ENCODE results near the gene PEMT. TPM values are rescaled to one million over a fixed set of nuclear protein-coding genes. Genes with fewer than 3 reads are reported as not detected.

PEMT gene
- total and polyA plus RNA-seq, 2 of the 4 experiments (the other 2 are of a cell fraction), result 23.3 to 49.5 TPM

- Histone ChIP-seq H3K4me2 (ENCODE audit: low read depth, low read length) (no peak overlapping the region), H3K9me3 (ENCODE audit: control insufficient read depth, insufficient read depth, low read length) (no peaks in the 10 kb centered on the region), H3K23ac (ENCODE audit: low read depth, low read length) (no peak overlapping the region), H4K5ac (ENCODE audit: low read depth, low read length) (no peak overlapping the region), H4K8ac (ENCODE audit: low read depth in 2 of 2, low read length in 2 of 2) (no peak overlapping the region), H2AFZ (replicated peaks; ENCODE audit: low read length, poor library complexity) (no peak overlapping the region), H3K4me3 (ENCODE audit: insufficient read depth, low read depth, low read length) (no peak overlapping the region), H3K36me3 (ENCODE audit: control insufficient read depth, insufficient read depth, low read length) (no peaks in the 10 kb centered on the region), H3K27me3 (ENCODE audit: control insufficient read depth, insufficient read depth, low read length) (no peaks in the 10 kb centered on the region), H2BK5ac (ENCODE audit: low read depth, low read length, poor library complexity, severe bottlenecking) (no peak overlapping the region), H3K9me1 (ENCODE audit: insufficient read depth, low read length) (no peaks in the 10 kb centered on the region; the same call in 1 of the 2 replicates), H4K91ac (ENCODE audit: insufficient read depth, low read depth, low read length) (no peak overlapping the region), H3K56ac (ENCODE audit: extremely low read depth, insufficient read depth, low read length) (no peak overlapping the region), H2BK20ac (ENCODE audit: low read depth, low read length) (no peak overlapping the region), H3K9ac (ENCODE audit: low read depth, low read length) (no peak overlapping the region), H3K14ac (replicated peaks; ENCODE audit: low read depth, low read length) (no peak overlapping the region), H3K4me1 (ENCODE audit: control insufficient read depth, insufficient read depth, low read length) (peaks cover 2% of the 10 kb centered on the region; the same call in 1 of the 2 replicates), H2AK9ac (replicated peaks; ENCODE audit: low read depth, low read length, poor library complexity) (no peak overlapping the region), H4K20me1 (ENCODE audit: insufficient read depth, low read length) (peaks cover 18% of the 10 kb centered on the region; the same call in 1 of the 2 replicates), H2BK120ac (ENCODE audit: low read depth, low read length) (no peak overlapping the region), H2AK5ac (ENCODE audit: low read depth, low read length) (no peak overlapping the region), H3K18ac (ENCODE audit: low read depth, low read length) (no peak overlapping the region), H3K4ac (ENCODE audit: low read depth, low read length) (no peak overlapping the region), H2BK15ac (ENCODE audit: low read depth, low read length) (no peak overlapping the region), H3K79me1 (ENCODE audit: low read depth in 1 of 2, low read length in 2 of 2) (no peaks in the 10 kb centered on the region; a peak in 1 of 4 replicates), H3K27ac (ENCODE audit: insufficient read depth, low read length) (no peak overlapping the region)
- ChIA-PET POLR2A (ENCODE audit: unreplicated experiment) (no interaction called here), CTCF (interaction anchor here (0.7 to 0.8 kb wide), 2 partner anchors 20 to 96 kb away, joined by 3 to 4 read pairs; partner anchors contain the start of gene PEMT)
- ATAC-seq (ENCODE audit: low read depth) (no peak), DNase-seq (no peak)
- TF ChIP-seq FOS (IDR thresholded peaks at IDR 0.05; ENCODE audit: low read depth, low read length), result no peak
- no peak for TF ChIP-seq RAD21 (IDR thresholded peaks at IDR 0.05; ENCODE audit: low read length)
- no peak for TF ChIP-seq ELK1 (IDR thresholded peaks at IDR 0.05; ENCODE audit: borderline replicate concordance, low read depth, low read length)
- TF ChIP-seq CHD1 (IDR thresholded peaks at IDR 0.05; ENCODE audit: low read depth, low read length), result no peak
- no peak for TF ChIP-seq RCOR1 (IDR thresholded peaks at IDR 0.05; ENCODE audit: insufficient replicate concordance, low read length)
- TF ChIP-seq MXI1 (IDR thresholded peaks at IDR 0.05; ENCODE audit: borderline replicate concordance, low read depth, low read length), result no peak
- no peak for TF ChIP-seq MAZ (IDR thresholded peaks at IDR 0.05; ENCODE audit: borderline replicate concordance, low read depth, low read length)
- TF ChIP-seq NFE2L2 (IDR thresholded peaks at IDR 0.05; ENCODE audit: low read depth, low read length), result no peak
- TF ChIP-seq SMC3 (IDR thresholded peaks at IDR 0.05; ENCODE audit: low read depth, low read length), result no peak
- TF ChIP-seq RFX5 (IDR thresholded peaks at IDR 0.05; ENCODE audit: low read depth, low read length), result no peak
- no peak for TF ChIP-seq CTCF (conservative IDR thresholded peaks at IDR 0.05; ENCODE audit: low read depth, low read length)
- TF ChIP-seq MAFK (IDR thresholded peaks at IDR 0.05; ENCODE audit: low read depth, low read length), result no peak
- TF ChIP-seq CEBPB (IDR thresholded peaks at IDR 0.05; ENCODE audit: low read depth, low read length), result no peak
- TF ChIP-seq POLR2A (IDR thresholded peaks at IDR 0.05; ENCODE audit: low read depth, low read length), result no peak
- in situ Hi-C loops (cut with MboI; ENCODE audit: low sequenced_read_pairs) (loop anchor here (5.0 kb wide), 1 partner anchor 214 kb away; no protein-coding TSS in a partner anchor), dilution Hi-C loops (cut with HindIII; ENCODE audit: low sequenced_read_pairs, unreplicated experiment) (no loop called here), intact Hi-C loops (cut with micrococcal nuclease) (loop anchor here (1.0 kb wide), 1 partner anchor 74 kb away; no protein-coding TSS in a partner anchor)
- 87% methylated on average over 7 of the region's 15 CpGs; no CpG with 5 or more reads in 1 of the 2 experiments for WGBS, 2 experiments (ENCODE audit: extremely low coverage in 2 of 2, insufficient read length in 1 of 2)
- no TSS peak for BruUV-seq (replicated peaks)
Measured at GRCh38 chr17:17570798-17571716, 20.5 kb downstream of the PEMT start.

Measured in IMR-90 (cell line).